K562 (cell line): ENCODE measurements around the gene TMTC2. TPM values are rescaled to one million over a fixed set of nuclear protein-coding genes. Genes with fewer than 3 reads are reported as not detected.

ENCODE experiments used
- EHMT2 ChIP-seq: fragments of 450-650 bp; IDR thresholded peaks from 2 replicates; pipeline ENCODE4 v1.6.1; 2018; ENCODE audit warnings: antibody characterized with exemption
- KLF6 ChIP-seq: fragments of 250-450 bp; sonication (Bioruptor Pico); IDR thresholded peaks from 2 replicates; pipeline ENCODE4 v1.4.0; 2020; ENCODE audit warnings: mild to moderate bottlenecking, moderate library complexity, borderline replicate concordance
- PTBP1 ChIP-seq: fragments of 200-400 bp; formaldehyde crosslinking; IDR thresholded peaks from 2 replicates; pipeline ENCODE4 v1.6.1; 2017; ENCODE audit warnings: low read depth, low read length
- polyA plus RNA-seq, 8 experiments: library from polyadenylated mRNA; depleted of rRNA in 4 of 8; stranded (reverse) in 5 of 8; unstranded in 3 of 8; fragments of >200 nt; fragmentation: Nextera tagmentation in 2 of 8; fragmentation: Illumina TruSeq in 1 of 8; extraction: Ambion mirVana in 2 of 8; extraction: Trizol in 1 of 8; gene quantifications; 2 replicates each; pipeline versions ENCODE4 v1.2.1 to v1.2.3, GENCODE V29; 2011 to 2014; ENCODE audit warnings: inconsistent platforms in 1 of 8, missing spikeins in 1 of 8
- total RNA-seq, 7 experiments: library from RNA; depleted of rRNA in 6 of 7; stranded (reverse); fragments of >200 nt in 6 of 7; fragmentation: Illumina TruSeq in 2 of 7; extraction: Trizol in 2 of 7; gene quantifications; 2 replicates each; pipeline versions ENCODE4 v1.2.1 to v1.2.3, GENCODE V29; 2011 to 2021; ENCODE audit warnings: low replicate concordance in 1 of 7
- TF ChIP-seq, protein P1 (sequence below): fragments of 450-650 bp; IDR thresholded peaks from 2 replicates; pipeline ENCODE4 v1.6.1; 2017; ENCODE audit warnings: antibody characterized with exemption, mild to moderate bottlenecking
- TF ChIP-seq, protein P2 (sequence below): fragments of 250-450 bp; sonication (Bioruptor Pico); IDR thresholded peaks from 2 replicates; pipeline ENCODE4 v1.5.0; 2022; ENCODE audit warnings: mild to moderate bottlenecking
- TF ChIP-seq, protein P3 (sequence below): fragments of 250-450 bp; sonication (Bioruptor Pico); IDR thresholded peaks from 2 replicates; pipeline ENCODE4 v1.4.0; 2020
- TF ChIP-seq, protein P4 (sequence below): IDR thresholded peaks from 2 replicates; pipeline ENCODE4 v1.6.1; 2011; ENCODE audit warnings: borderline replicate concordance, low read depth, mild to moderate bottlenecking, moderate library complexity, low read length; ENCODE audit not compliant: insufficient read depth, poor library complexity, severe bottlenecking

The TMTC2 gene
- total and polyA plus RNA-seq, 9 of the 15 experiments (the other 6 are each of a cell fraction or from before 2014, with no cell fraction given), result 0.29 to 1.1 (median 0.55) TPM

DNA sequence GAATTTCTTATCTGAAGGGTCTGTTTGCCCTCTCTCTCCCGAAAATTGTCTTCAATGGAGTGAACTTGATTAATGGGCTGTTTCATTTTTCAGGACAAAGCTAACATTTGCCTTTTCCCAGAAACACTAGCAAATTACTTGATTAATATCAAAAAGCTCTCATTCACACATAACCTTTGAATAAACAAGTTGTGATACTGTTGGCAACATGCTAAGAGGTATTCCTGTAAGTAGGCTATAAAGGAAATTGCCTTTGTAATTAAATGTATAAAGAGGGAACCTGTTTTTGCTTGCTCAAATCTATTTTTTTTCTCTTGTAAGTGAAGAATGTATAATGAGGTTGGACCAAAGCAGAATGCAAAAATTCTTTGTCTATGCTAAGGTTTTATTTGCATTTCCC is 457.2 kb downstream of the TMTC2 start (continued):
- TF ChIP-seq, protein P1, sequence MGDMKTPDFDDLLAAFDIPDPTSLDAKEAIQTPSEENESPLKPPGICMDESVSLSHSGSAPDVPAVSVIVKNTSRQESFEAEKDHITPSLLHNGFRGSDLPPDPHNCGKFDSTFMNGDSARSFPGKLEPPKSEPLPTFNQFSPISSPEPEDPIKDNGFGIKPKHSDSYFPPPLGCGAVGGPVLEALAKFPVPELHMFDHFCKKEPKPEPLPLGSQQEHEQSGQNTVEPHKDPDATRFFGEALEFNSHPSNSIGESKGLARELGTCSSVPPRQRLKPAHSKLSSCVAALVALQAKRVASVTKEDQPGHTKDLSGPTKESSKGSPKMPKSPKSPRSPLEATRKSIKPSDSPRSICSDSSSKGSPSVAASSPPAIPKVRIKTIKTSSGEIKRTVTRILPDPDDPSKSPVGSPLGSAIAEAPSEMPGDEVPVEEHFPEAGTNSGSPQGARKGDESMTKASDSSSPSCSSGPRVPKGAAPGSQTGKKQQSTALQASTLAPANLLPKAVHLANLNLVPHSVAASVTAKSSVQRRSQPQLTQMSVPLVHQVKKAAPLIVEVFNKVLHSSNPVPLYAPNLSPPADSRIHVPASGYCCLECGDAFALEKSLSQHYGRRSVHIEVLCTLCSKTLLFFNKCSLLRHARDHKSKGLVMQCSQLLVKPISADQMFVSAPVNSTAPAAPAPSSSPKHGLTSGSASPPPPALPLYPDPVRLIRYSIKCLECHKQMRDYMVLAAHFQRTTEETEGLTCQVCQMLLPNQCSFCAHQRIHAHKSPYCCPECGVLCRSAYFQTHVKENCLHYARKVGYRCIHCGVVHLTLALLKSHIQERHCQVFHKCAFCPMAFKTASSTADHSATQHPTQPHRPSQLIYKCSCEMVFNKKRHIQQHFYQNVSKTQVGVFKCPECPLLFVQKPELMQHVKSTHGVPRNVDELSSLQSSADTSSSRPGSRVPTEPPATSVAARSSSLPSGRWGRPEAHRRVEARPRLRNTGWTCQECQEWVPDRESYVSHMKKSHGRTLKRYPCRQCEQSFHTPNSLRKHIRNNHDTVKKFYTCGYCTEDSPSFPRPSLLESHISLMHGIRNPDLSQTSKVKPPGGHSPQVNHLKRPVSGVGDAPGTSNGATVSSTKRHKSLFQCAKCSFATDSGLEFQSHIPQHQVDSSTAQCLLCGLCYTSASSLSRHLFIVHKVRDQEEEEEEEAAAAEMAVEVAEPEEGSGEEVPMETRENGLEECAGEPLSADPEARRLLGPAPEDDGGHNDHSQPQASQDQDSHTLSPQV, result no peak
- no peak for TF ChIP-seq KLF6 (CRISPR knock-in tag)
- no peak for TF ChIP-seq EHMT2
- TF ChIP-seq, protein P2, sequence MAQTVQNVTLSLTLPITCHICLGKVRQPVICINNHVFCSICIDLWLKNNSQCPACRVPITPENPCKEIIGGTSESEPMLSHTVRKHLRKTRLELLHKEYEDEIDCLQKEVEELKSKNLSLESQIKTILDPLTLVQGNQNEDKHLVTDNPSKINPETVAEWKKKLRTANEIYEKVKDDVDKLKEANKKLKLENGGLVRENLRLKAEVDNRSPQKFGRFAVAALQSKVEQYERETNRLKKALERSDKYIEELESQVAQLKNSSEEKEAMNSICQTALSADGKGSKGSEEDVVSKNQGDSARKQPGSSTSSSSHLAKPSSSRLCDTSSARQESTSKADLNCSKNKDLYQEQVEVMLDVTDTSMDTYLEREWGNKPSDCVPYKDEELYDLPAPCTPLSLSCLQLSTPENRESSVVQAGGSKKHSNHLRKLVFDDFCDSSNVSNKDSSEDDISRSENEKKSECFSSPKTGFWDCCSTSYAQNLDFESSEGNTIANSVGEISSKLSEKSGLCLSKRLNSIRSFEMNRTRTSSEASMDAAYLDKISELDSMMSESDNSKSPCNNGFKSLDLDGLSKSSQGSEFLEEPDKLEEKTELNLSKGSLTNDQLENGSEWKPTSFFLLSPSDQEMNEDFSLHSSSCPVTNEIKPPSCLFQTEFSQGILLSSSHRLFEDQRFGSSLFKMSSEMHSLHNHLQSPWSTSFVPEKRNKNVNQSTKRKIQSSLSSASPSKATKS (CRISPR knock-in tag), result no peak
- TF ChIP-seq, protein P3, sequence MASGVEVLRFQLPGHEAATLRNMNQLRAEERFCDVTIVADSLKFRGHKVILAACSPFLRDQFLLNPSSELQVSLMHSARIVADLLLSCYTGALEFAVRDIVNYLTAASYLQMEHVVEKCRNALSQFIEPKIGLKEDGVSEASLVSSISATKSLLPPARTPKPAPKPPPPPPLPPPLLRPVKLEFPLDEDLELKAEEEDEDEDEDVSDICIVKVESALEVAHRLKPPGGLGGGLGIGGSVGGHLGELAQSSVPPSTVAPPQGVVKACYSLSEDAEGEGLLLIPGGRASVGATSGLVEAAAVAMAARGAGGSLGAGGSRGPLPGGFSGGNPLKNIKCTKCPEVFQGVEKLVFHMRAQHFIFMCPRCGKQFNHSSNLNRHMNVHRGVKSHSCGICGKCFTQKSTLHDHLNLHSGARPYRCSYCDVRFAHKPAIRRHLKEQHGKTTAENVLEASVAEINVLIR, result no peak
- TF ChIP-seq PTBP1, result no peak
- TF ChIP-seq, protein P4, sequence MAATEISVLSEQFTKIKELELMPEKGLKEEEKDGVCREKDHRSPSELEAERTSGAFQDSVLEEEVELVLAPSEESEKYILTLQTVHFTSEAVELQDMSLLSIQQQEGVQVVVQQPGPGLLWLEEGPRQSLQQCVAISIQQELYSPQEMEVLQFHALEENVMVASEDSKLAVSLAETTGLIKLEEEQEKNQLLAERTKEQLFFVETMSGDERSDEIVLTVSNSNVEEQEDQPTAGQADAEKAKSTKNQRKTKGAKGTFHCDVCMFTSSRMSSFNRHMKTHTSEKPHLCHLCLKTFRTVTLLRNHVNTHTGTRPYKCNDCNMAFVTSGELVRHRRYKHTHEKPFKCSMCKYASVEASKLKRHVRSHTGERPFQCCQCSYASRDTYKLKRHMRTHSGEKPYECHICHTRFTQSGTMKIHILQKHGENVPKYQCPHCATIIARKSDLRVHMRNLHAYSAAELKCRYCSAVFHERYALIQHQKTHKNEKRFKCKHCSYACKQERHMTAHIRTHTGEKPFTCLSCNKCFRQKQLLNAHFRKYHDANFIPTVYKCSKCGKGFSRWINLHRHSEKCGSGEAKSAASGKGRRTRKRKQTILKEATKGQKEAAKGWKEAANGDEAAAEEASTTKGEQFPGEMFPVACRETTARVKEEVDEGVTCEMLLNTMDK, result no peak
